NCI-H446 treated with DMSO at 0.1 percent for 48 hours (cell line): ENCODE measurements around the gene PNPLA2.

Source experiments
- DNase-seq: peaks from one replicate; lab custom pipeline; 2025; lab: John Stamatoyannopoulos, UW

PNPLA2 gene

DNA sequence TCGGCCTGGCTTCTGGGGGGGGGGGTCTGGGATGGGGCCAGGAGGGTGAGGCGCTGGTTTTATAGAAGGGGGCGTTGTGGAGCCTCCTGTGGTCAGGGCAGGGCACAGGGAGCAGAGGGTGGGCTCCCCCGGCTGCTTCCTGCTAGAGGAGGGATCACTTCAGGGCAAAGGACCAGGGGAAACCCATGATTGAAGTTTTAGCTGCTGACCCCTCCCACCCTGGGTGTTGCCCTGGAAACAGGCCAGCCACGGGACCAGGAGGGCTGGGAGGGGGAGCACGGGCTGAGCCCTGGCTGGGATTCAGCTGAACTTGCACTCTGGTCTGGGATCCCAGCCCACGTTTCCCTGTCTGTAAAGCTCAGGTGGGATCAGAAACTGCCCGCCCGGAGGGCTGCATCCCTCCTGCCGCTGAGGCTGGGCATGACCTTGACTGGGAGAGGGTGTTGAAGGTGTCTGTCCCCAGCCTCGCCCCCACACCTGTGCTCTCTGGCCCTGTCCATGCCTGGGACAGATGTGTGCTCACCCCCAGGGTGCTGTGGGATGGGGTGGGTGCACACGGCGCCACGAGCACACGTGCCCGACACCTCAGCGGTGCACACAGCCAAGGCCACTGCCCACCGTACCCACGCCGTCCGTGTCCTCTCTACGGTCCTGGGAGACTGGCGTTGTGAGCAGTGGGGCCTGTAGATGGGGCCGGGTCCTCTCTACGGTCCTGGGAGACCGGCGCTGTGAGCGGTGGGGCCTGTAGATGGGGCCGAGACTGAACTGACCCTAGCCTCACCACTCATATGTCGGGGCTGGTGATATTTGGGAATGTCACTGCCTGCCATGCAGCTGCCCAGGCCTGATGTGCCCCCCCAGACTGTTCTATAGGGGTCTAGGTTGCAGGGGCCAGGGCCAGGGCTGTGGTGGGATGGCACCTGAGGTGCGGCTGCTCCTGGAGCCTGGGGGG lies 26.3 kb downstream of the PNPLA2 start:
- peak; percentile 58 for DNase-seq

GRCh38 chr11:845872-846495 lies 27.3 kb downstream of the PNPLA2 start:
- DNase-seq = no peak

GRCh38 chr11:846496-847098 lies 27.9 kb downstream of the PNPLA2 start:
- DNase-seq = no peak

DNA sequence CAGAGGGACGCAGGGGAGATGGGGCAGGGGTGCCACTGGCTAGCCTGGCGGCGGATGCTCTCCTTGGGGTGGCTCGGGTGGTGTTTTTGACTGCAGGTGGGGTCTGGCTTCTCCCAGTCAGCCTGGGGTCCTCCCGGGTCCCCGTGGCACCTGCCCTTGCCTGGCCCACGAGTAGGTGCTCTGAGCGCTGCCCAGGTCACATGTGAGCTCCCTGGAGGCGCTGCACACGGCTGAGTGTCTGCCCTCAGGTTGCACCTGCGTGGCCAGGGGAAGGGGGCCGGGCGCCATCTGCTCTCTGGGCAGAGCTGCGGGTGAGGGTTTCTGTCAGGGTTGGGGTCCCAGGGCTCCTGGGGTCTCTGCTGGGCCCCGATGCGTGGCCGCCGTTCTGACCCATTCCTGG lies 29.2 kb downstream of the PNPLA2 start:
- DNase-seq = no peak

DNA sequence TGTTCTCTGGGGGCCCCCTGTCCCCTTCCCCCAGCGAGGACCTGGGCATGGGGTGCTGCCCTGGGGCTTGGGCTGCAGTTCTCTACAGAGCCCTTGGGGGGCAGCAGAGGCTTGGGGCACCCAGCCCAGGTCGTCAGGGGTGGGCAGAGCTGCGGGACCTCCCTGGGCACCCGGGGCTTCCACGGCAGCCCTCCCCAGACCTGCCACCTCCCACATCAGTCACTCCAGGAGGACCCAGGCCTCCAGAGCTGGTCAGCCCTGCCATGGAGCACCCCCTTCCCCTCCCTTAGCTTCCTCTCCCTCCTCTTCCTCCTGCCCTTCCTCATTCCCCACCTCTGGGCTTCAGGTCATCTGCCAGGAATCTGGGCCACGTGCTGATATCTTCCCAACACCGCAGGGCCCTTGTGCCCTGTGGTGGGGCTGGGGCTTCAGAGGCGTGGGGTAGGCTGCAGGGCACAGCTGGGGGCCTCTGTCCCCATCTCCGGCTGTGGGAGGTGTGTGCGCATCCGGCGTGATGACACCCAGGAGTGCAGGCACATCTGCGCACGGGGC lies 29.7 kb downstream of the PNPLA2 start:
- no peak for DNase-seq

DNA sequence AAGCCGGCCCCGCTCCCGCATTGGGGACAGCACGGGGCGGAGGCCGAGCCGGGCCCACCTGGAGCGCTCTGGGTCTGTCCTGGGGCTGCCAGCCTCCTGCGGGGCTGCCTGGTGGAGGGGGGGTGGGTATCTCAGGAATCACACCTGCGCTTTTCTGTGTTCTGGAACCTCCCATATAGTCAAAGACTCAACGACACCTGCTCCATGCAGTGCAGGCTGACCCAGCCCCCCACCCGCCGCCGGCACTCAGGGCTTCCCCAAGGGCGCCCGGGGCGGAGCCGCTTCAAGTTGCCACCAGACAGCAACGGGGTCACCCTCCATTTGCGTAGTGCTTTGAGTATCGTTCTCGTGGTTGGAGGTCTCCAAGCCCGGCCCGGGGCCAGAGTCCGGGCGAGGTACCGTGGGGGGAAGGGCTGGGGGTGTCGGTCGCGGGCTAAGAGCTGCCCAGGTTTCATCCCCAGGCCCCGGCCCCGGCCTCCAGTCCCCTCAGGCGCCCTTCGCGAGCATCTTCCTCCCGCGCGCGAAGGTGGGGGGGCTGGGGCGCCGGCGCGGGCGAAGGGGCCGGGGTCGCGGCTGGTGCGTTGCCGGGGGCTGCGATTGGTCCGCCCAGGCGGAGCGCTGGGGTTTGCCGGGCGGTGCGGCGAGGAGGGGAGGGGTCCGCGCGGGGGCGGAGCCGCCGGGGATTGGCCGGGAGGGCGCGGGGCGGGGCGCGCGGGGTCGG lies 30.6 kb downstream of the PNPLA2 start:
- no peak for DNase-seq

GRCh38 chr11:849951-850774 lies 31.4 kb downstream of the PNPLA2 start:
- DNase-seq = no peak

- no peak for DNase-seq
These were observed 32.4 kb downstream of the PNPLA2 start for GRCh38 chr11:850775-851763.

GRCh38 chr11:852762-853161 lies 34.0 kb downstream of the PNPLA2 start:
- no peak for DNase-seq

DNA sequence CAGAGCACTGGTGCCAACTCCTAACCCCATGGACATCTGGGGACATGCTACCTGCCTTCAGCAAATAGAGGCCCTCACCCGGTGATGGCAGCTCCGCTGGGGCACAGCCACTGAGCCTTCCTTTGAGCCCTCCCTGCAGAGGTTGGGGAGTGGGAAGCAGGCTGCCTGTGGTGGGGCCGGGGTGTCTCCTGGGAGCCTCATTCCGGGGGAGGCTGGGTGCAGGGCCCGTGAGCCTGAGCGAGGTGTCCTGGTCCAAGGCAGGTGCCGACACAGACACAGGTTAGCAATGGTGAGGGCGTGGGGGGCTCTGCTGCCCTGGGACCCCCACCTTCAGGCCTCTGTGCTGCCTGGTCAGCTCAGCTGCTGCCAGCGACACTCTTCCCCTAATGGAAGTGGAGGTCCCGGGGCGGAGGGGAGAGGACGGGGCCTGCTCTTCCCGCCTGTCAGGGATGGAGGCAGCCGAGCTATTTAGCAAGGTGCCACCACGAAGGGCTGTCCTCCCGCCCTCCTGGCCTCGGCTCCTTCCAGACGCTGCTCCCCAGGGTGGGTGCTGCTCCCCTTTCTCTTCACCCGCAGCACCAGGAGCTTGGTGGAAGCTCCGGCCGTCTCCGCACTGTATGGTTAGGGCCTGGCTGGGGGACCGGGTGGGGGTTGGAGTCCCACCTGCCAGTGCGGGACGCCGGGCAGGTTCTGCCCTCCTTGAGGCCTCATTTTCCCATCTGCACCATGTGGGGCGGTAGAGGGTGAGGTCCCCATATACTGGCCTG lies 35.2 kb downstream of the PNPLA2 start:
- DNase-seq = no peak

- DNase-seq = no peak
These were observed 36.1 kb downstream of the PNPLA2 start for GRCh38 chr11:854601-855329.

DNA sequence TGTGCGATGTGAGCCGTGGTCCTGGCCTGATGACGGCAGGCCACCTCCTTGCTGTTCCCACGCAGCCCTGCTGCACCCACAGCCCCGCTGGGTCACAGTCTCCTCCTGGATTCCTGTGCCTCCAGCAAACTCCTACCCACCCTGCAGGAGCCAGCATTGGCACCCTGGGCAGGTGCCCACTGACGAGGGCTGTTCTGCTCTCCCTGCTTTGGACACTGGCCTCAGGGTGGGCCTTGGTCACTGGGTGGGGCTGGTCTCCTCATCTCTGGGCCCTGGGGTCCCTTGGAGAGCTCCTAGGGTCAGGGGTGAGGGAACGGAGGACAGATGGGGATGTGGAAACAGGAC lies 36.6 kb downstream of the PNPLA2 start:
- DNase-seq = no peak

DNA sequence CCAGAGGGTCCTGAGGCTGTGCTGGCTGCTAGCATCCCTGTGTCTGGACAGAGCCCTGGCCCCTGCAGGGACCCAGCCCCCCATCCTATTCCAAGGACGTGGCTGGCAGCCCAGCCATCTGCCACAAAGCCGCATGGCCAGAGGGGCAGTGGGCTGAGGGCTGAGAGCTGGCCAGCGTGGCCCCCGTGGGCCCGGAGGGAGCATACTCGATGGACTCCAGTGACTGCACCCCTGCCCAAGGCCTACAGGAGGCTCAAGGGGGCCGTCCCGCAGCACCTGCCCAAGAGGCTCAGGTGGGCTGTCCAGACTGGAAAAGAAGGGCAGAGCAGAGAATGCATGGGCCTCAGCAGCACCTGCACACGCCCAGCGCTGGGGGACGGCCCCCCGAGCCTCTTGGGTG lies 37.1 kb downstream of the PNPLA2 start:
- no peak for DNase-seq

- DNase-seq = no peak
These were observed 37.7 kb downstream of the PNPLA2 start for GRCh38 chr11:856397-856796.

DNA sequence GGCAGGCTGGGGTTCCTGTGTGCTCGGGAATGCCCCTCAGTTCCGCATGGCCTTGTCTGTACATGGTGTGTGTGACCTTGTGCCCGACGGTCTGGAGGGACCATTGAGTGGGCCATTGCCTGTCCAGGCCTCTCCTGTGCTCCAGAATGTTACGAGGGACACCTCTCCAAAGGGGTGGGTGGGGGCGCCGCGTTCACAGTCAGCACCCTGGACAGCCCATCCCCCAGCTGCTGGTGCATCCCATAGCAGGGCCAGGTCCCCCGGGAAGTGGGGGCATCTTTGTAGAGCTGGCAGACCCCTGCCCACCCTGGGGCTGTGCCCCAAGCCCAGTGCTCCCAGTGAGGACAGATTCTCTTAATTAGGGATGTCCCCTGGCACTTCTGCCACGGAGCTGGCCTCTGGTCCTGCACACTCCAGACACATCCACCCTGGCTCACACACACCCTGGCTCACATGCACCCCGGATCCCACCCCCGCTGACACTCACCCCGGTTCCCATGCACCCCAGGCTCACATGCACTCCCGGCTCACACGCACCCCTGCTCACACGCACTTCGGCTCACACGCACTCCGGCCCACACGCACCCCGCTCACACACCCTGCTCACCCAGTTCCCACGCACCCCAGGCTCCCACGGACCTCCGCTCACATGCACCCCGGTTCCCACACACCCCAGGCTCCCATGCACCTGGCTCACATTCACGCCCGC lies 39.5 kb downstream of the PNPLA2 start:
- DNase-seq = no peak

- DNase-seq = no peak
These were observed 40.1 kb downstream of the PNPLA2 start for GRCh38 chr11:858762-859339.

DNA sequence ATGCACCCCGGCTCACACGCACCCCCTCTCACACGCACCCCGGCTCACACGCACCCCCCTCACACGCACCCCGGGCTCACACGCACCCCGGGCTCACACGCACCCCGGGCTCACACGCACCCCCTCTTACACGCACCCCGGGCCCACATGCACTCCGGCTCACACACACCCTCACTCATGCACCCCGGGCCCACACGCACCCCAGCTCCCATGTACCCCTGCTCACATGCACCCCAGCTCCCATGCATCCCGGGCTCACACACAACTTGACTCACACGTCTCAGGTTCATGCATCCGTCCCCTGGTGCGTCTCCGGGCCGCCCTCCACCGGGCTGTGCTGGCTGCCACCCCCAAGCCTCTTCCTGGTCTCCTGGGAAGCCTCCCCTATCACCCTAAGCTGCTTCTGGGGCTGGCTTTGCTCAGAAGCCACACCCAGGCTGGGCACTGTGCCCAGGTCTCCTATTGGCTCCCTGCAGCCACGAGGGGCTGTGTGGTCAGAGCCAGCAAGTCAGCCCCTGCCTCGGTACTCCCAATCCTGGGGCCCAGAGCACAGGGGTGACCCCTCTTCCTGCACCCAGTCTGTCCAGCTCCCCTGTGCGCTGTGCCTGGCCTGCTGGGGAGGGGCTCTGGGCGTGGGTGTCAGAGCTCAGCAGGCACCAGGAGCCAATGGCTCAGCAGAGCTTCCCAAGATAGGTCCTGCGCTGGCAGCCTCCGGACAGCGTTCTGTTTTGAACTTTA lies 40.8 kb downstream of the PNPLA2 start:
- peak; percentile 25 for DNase-seq
